ENCODE data around the gene KLHL1.

DNA sequence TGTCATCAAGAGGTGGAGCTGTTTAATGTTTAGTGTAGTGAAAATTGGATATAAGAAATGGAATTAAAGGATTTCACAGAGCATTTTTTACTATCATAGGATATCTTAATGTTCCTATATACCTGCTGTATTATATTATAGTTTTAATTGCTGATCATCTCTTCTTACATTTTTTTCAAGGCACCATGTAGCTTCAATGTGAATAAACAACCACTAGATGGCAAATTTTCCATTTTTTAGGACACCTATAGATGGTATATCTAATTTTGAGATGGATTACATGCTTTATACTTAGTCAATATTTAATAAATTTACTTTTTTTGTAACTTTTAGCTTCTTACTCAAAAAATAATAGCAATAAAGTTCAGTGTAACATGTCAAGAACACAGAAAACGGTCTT lies 9.6 kb downstream of the KLHL1 start:
- TF ChIP-seq, protein P1, sequence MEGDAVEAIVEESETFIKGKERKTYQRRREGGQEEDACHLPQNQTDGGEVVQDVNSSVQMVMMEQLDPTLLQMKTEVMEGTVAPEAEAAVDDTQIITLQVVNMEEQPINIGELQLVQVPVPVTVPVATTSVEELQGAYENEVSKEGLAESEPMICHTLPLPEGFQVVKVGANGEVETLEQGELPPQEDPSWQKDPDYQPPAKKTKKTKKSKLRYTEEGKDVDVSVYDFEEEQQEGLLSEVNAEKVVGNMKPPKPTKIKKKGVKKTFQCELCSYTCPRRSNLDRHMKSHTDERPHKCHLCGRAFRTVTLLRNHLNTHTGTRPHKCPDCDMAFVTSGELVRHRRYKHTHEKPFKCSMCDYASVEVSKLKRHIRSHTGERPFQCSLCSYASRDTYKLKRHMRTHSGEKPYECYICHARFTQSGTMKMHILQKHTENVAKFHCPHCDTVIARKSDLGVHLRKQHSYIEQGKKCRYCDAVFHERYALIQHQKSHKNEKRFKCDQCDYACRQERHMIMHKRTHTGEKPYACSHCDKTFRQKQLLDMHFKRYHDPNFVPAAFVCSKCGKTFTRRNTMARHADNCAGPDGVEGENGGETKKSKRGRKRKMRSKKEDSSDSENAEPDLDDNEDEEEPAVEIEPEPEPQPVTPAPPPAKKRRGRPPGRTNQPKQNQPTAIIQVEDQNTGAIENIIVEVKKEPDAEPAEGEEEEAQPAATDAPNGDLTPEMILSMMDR (IDR thresholded peaks at IDR 0.05): peak in 1 of 6 experiments; percentile 30
- TF ChIP-seq POLR2A (IDR thresholded peaks at IDR 0.05): no peak

Data from adrenal gland (tissue), 5 donors.